HT1080 (cell line): ENCODE data around the gene OR56B4. TPM values are rescaled to one million over a fixed set of nuclear protein-coding genes. Genes with fewer than 3 reads are reported as not detected.
"Not testable (repeated sequence)": the region's sequence is repeated elsewhere in the genome, so short reads cannot be mapped to it uniquely, and the experiment has no call there.

Experiments
- DNase-seq: peaks from one replicate; pipeline ENCODE4 v3.0.0-alpha.2; 2015; ENCODE audit warnings: low read depth
- total RNA-seq: library from RNA; depleted of rRNA; stranded (reverse); fragments of >200 nt; shearing (Covaris generic); gene quantifications from 2 replicates; pipeline ENCODE4 v1.2.3, GENCODE V29; 2014; rRNA removed

Gene OR56B4
- total RNA-seq, 1 experiment from 2014 or later, result not detected

DNA sequence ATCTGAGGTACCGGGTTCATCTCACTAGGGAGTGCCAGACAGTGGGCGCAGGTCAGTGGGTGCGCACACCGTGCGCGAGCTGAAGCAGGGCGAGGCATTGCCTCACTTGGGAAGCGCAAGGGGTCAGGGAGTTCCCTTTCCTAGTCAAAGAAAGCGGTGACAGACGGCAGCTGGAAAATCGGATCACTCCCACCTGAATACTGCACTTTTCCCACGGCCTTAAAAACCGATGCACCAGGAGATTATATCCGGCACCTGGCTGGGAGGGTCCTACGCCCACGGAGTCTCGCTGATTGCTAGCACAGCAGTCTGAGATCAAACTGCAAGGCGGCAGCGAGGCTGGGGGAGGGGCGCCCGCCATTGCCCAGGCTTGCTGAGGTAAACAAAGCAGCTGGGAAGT lies 36.3 kb downstream of the OR56B4 start:
- DNase-seq, result not testable (repeated sequence)

DNA sequence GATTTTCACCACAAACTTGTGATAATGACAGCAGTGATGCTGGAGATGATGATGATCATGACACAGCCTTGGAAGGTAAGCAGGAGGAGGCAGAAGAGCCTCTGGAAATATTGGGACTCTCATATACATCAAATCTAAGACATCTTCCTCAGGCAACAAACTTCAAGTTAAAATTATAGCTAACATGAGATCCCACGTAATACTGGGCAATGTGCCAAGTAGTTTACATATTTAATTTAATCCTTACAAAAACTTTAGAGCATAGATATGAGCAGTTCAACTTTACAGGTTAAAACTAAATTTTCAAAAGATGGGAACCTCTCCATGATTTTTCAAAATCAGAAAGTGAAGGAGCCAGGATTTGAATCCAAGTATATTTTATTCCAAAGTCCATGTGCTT lies 43.6 kb downstream of the OR56B4 start:
- DNase-seq, result no peak

DNA sequence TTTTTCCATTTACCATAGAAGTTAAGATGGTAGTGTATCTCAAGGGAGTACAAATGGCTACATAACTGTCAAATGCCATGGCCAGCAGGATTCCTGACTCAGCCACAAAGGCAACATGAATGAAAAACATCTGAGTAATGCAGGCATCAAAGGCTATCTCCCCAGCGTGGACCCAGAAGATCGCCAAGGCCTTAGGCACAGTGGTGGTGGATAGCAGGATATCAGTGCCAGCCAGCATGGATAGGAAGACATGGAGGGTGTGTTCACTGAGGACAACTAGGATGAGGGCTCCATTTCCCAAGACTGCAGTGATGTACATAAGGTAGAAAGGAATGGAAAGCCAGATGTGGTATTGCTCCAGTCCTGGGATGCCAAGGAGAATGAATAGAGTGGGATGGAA lies 44.6 kb downstream of the OR56B4 start:
- DNase-seq, result no peak

DNA sequence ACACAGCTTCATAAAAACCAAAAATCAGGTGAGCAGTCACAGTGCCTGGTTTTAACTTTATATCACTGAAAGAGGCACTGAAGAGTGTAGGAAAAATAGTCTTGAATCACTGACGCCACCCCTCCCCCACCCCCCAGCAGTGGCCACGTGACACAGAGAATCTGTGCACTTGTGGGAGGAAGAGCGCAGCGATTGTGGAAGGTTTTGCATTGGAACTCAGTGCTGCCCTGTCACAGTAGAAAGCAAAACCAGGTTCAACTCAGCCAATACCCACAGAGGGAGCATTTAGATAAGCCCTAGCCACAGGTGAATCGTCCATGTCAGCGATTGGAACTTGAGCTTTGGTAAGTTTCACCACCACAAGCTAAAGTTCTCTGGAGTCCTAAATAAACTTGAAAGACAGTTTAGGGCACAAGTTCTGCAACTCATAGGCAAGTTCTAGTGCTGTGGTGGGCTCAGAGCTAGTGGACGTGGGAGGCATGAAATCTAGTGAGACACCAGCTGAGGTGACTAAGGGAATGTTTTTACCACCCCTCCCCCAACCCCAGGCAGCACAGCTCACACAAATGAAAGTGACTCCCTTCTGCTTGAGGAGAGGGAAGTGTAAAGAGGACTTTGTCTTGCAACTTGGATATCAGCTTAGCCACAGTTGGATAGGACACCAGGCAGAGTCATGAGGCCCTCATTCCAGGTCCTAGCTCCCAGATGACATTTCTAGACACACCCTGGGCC lies 49.3 kb downstream of the OR56B4 start:
- peak; percentile 29 for DNase-seq

Other genes with a start within 250 kb of the OR56B4 start
- not detected in 2 replicates for gene OR52E8, start 250.0 kb upstream of the OR56B4 start, total RNA-seq
- gene OR52E4, start 227.1 kb upstream of the OR56B4 start, total RNA-seq, result not detected in 2 replicates
- gene OR52E5, start 214.5 kb upstream of the OR56B4 start, total RNA-seq, result not detected in 2 replicates
- not detected in 2 replicates for gene OR56A3, start 165.4 kb upstream of the OR56B4 start, total RNA-seq
- gene OR56A5, start 139.2 kb upstream of the OR56B4 start, total RNA-seq, result not detected in 2 replicates
- not detected in 2 replicates for gene OR52L1, start 120.7 kb upstream of the OR56B4 start, total RNA-seq
- gene OR56A4, start 100.7 kb upstream of the OR56B4 start, total RNA-seq, result not detected in 2 replicates
- gene OR56A1, start 76.9 kb upstream of the OR56B4 start, total RNA-seq, result not detected in 2 replicates
- not detected in 2 replicates for gene OR52B2, start 62.6 kb downstream of the OR56B4 start, total RNA-seq
- not detected in 2 replicates for gene OR52W1, start 91.5 kb downstream of the OR56B4 start, total RNA-seq
- not detected in 2 replicates for gene C11orf42, start 97.9 kb downstream of the OR56B4 start, total RNA-seq
- 11.5 TPM in 2 replicates for gene FHIP1B, start 127.0 kb downstream of the OR56B4 start, total RNA-seq
- gene CNGA4, start 131.4 kb downstream of the OR56B4 start, total RNA-seq, result not detected in 2 replicates
- not detected in 2 replicates for gene CCKBR, start 152.2 kb downstream of the OR56B4 start, total RNA-seq
- gene CAVIN3, start 212.8 kb downstream of the OR56B4 start, total RNA-seq, result not detected in 2 replicates